HCT116 (cell line): Measurements from ENCODE around the gene TRO. TPM values are rescaled to one million over a fixed set of nuclear protein-coding genes. Genes with fewer than 3 reads are reported as not detected.

Experiments used
- ATAC-seq: fragments of 200-7000 bp; cut with Tn5 transposase; 2 replicates; pipeline ENCODE4 v1.9.1; 2020; ENCODE audit warnings: mild to moderate bottlenecking, moderate library complexity
- BruUV-seq: library from RNA; stranded (reverse); fragments of 400-500 nt; replicated peaks from 2 replicates; lab custom pipeline; 2021; lab: Mats Ljungman, UMichigan
- CTCF ChIA-PET: fragments of 300-600 bp; sonication (Branson Sonifier 250); formaldehyde crosslinking; loops from one replicate; lab custom pipeline; 2021; ENCODE audit warnings: antibody characterized with exemption; lab: Charles Lee
- POLR2A ChIA-PET: fragments of 300-600, 350-600 bp; sonication (Branson Sonifier 250); formaldehyde crosslinking; loops from one replicate; lab custom pipeline; 2021; ENCODE audit warnings: antibody characterized with exemption; lab: Charles Lee
- RAD21 ChIA-PET, 2 experiments: fragments of 300-600 bp; sonication (Branson Sonifier 250); formaldehyde crosslinking; loops; one replicate each; lab custom pipeline; 2023; ENCODE audit warnings: low total read pairs in 2 of 2; ENCODE audit not compliant: uncharacterized antibody in 2 of 2, unreplicated experiment in 2 of 2, low non-redundant PET in 1 of 2; lab: Charles Lee
- DNase-seq: peaks from one replicate; pipeline ENCODE4 v3.0.0-alpha.2; 2010; ENCODE audit warnings: low read depth, low spot score
- H2AFZ ChIP-seq: fragments of 200-600 bp; shearing (Covaris generic), sonication (generic); 2 replicates; pipeline ENCODE4 v1.6.1; 2017; ENCODE audit warnings: low read depth, mixed run types, mixed read lengths, antibody characterized with exemption, low read length; ENCODE audit not compliant: poor library complexity, severe bottlenecking
- H3K27ac ChIP-seq: 2 replicates; pipeline ENCODE4 v1.5.1; 2012; ENCODE audit warnings: low read depth, low read length
- H3K27me3 ChIP-seq: fragments of 200-600 bp; sonication (generic); 2 replicates; pipeline ENCODE4 v1.6.1; 2016; ENCODE audit warnings: mixed run types, low read length, mixed read lengths; ENCODE audit not compliant: insufficient read depth
- H3K36me3 ChIP-seq, 2 experiments: fragments of 200-500 bp in 1 of 2; fragments of 200-600 bp in 1 of 2; sonication (Bioruptor generic) in 1 of 2; sonication (generic) in 1 of 2; 2 replicates each; pipeline versions ENCODE4 v1.5.1 to v1.6.1; 2014 to 2016; ENCODE audit warnings: low read length in 2 of 2, inconsistent platforms in 1 of 2, mixed read lengths in 1 of 2, mixed run types in 1 of 2; ENCODE audit not compliant: insufficient read depth in 2 of 2, control insufficient read depth in 1 of 2
- H3K4me1 ChIP-seq, 2 experiments: fragments of 200-600 bp in 1 of 2; sonication (generic) in 1 of 2; 2 replicates each; pipeline versions ENCODE4 v1.5.1 to v1.6.1; 2012 to 2017; ENCODE audit warnings: low read length in 2 of 2, inconsistent platforms in 1 of 2, mild to moderate bottlenecking in 1 of 2, mixed read lengths in 1 of 2, mixed run types in 1 of 2, moderate library complexity in 1 of 2; ENCODE audit not compliant: insufficient read depth in 2 of 2, control insufficient read depth in 1 of 2
- H3K4me2 ChIP-seq: fragments of 200-600 bp; sonication (generic); 2 replicates; pipeline ENCODE4 v1.6.1; 2017; ENCODE audit warnings: mixed run types, low read length, mixed read lengths
- H3K4me3 ChIP-seq, 2 experiments: fragments of 200-600 bp in 1 of 2; sonication (generic) in 1 of 2; replicated peaks in 1 of 2; 2 replicates each; pipeline ENCODE4 v1.5.1; 2011 to 2016; ENCODE audit warnings: low read length in 2 of 2, control low read depth in 1 of 2, low read depth in 1 of 2, mild to moderate bottlenecking in 1 of 2, mixed read lengths in 1 of 2, mixed run types in 1 of 2
- H3K79me2 ChIP-seq: fragments of 200-600 bp; sonication (generic); 2 replicates; pipeline ENCODE4 v1.6.1; 2017; ENCODE audit warnings: mild to moderate bottlenecking, mixed run types, low read length, moderate library complexity, mixed read lengths; ENCODE audit not compliant: insufficient read depth
- H3K9ac ChIP-seq: fragments of 200-600 bp; sonication (generic); 2 replicates; pipeline ENCODE4 v1.6.1; 2016; ENCODE audit warnings: low read length, mixed read lengths
- H3K9me2 ChIP-seq: fragments of 200-600 bp; sonication (generic), shearing (Covaris generic); 2 replicates; pipeline ENCODE4 v1.6.1; 2017; ENCODE audit warnings: mixed run types, mild to moderate bottlenecking, moderate library complexity; ENCODE audit not compliant: insufficient read depth
- H3K9me3 ChIP-seq, 2 experiments: fragments of 200-500 bp in 1 of 2; fragments of 200-600 bp in 1 of 2; sonication (Bioruptor generic) in 1 of 2; sonication (generic) in 1 of 2; 2 replicates each; pipeline ENCODE4 v1.6.1; 2014 to 2017; ENCODE audit warnings: low read length in 2 of 2, mixed read lengths in 2 of 2, inconsistent platforms in 1 of 2, low read depth in 1 of 2, mild to moderate bottlenecking in 1 of 2, mixed run types in 1 of 2, moderate library complexity in 1 of 2; ENCODE audit not compliant: control insufficient read depth in 1 of 2, insufficient read depth in 1 of 2
- H4K20me1 ChIP-seq: fragments of 200-600 bp; sonication (generic), shearing (Covaris generic); 2 replicates; pipeline ENCODE4 v1.6.1; 2017; ENCODE audit warnings: mixed run types, mild to moderate bottlenecking, moderate library complexity; ENCODE audit not compliant: insufficient read depth
- CBX3 ChIP-seq: IDR thresholded peaks from 2 replicates; pipeline ENCODE4 v1.6.1; 2012; ENCODE audit warnings: low read depth
- CEBPB ChIP-seq: IDR thresholded peaks from 2 replicates; pipeline ENCODE4 v1.6.1; 2012; ENCODE audit warnings: low read depth
- EGR1 ChIP-seq: IDR thresholded peaks from 2 replicates; pipeline ENCODE4 v1.6.1; 2012; ENCODE audit warnings: low read depth
- ELF1 ChIP-seq: IDR thresholded peaks from 2 replicates; pipeline ENCODE4 v1.6.1; 2012; ENCODE audit warnings: low read depth, borderline replicate concordance
- EZH2 ChIP-seq: fragments of 200-600 bp; sonication (generic); IDR thresholded peaks from 2 replicates; pipeline ENCODE4 v1.6.1; 2017; ENCODE audit warnings: antibody characterized with exemption, mixed run types
- FOSL1 ChIP-seq: IDR thresholded peaks from 2 replicates; pipeline ENCODE4 v1.6.1; 2012; ENCODE audit warnings: low read depth
- JUND ChIP-seq: IDR thresholded peaks from 2 replicates; pipeline ENCODE4 v1.6.1; 2012
- POLR2A ChIP-seq: IDR thresholded peaks from 2 replicates; pipeline ENCODE4 v1.7.0; 2011; ENCODE audit warnings: borderline replicate concordance; ENCODE audit not compliant: insufficient read depth, insufficient read length; ENCODE audit errors: extremely low read depth
- RAD21 ChIP-seq: IDR thresholded peaks from 2 replicates; pipeline ENCODE4 v1.6.1; 2012; ENCODE audit warnings: low read depth, mild to moderate bottlenecking
- REST ChIP-seq: IDR thresholded peaks from 2 replicates; pipeline ENCODE4 v1.6.1; 2012; ENCODE audit warnings: low read depth
- SIN3A ChIP-seq: IDR thresholded peaks from 2 replicates; pipeline ENCODE4 v1.6.1; 2012; ENCODE audit warnings: low read depth
- TCF7L2 ChIP-seq: IDR thresholded peaks from 2 replicates; pipeline ENCODE4 v1.7.0; 2011; ENCODE audit warnings: borderline replicate concordance, inconsistent platforms; ENCODE audit not compliant: insufficient read depth, insufficient read length; ENCODE audit errors: extremely low read depth
- ZFX ChIP-seq: fragments of 450-650 bp; IDR thresholded peaks from 2 replicates; pipeline ENCODE4 v1.6.1; 2017
- ZNF274 ChIP-seq: fragments of 200-500 bp; sonication (Bioruptor generic); IDR thresholded peaks from 2 replicates; pipeline ENCODE4 v1.6.1; 2014; ENCODE audit warnings: mild to moderate bottlenecking, low read depth, low read length, inconsistent platforms
- intact Hi-C: fragments of 100-400 bp; cut with micrococcal nuclease; formaldehyde crosslinking; loops from 2 replicates; pipeline ENCODE4 v1.10.0; 2022
- total RNA-seq: library from RNA; stranded (reverse); gene quantifications from one replicate; pipeline ENCODE4 v1.2.1, GENCODE V29; 2021; ENCODE audit not compliant: unreplicated experiment
- TF ChIP-seq, protein P1 (sequence below), 3 experiments: fragments of 200-600 bp in 1 of 3; sonication (generic) in 1 of 3; IDR thresholded peaks in 2 of 3; conservative IDR thresholded peaks in 1 of 3; 2 replicates each; pipeline ENCODE4 v1.5.1; 2012 to 2017; ENCODE audit warnings: low read depth in 2 of 3, low read length in 2 of 3, antibody characterized with exemption in 1 of 3, borderline replicate concordance in 1 of 3, control low read depth in 1 of 3, mild to moderate bottlenecking in 1 of 3, mixed read lengths in 1 of 3, mixed run types in 1 of 3, moderate library complexity in 1 of 3; ENCODE audit not compliant: insufficient read depth in 1 of 3
- TF ChIP-seq, protein P2 (sequence below): IDR thresholded peaks from 2 replicates; pipeline ENCODE4 v1.6.1; 2012

Gene TRO
- total RNA-seq, 1 experiment from 2014 or later: 0.25 TPM

DNA sequence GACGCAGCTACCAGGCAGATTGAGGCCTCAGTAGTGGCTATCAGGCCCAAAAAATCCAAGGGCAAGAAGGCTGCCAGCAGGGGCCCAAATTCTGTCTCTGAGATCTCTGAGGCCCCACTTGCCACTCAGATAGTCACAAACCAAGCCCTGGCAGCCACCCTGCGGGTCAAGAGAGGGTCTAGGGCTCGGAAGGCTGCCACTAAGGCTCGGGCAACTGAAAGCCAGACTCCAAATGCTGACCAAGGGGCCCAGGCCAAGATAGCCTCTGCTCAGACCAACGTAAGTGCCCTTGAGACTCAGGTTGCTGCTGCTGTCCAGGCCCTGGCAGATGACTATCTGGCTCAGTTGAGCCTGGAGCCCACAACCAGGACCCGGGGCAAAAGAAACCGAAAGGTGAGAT lies 2.8 kb downstream of the TRO start (continued):
- no peak for TF ChIP-seq ZNF274
- no peak for TF ChIP-seq CBX3
- TF ChIP-seq CEBPB: no peak
- TF ChIP-seq TCF7L2: no peak
- TF ChIP-seq POLR2A: no peak

- intact Hi-C loops: no loop called here
- Histone ChIP-seq H3K27me3 (no peaks in the 10 kb centered on the region), H4K20me1 (no peaks in the 10 kb centered on the region), H3K9ac (no peak overlapping the region), H3K4me1 (no peaks in the 10 kb centered on the region), H3K9me3 (no peaks in the 10 kb centered on the region), H3K4me3 (no peak overlapping the region), H3K27ac (no peak overlapping the region), H3K79me2 (no peaks in the 10 kb centered on the region), H3K9me2 (no peaks in the 10 kb centered on the region), H3K36me3 (no peaks in the 10 kb centered on the region), H2AFZ (no peak overlapping the region), H3K4me2 (no peak overlapping the region)
- no TSS peak for BruUV-seq
- ATAC-seq (no peak), DNase-seq (no peak)
- CTCF ChIA-PET: no interaction called here
- POLR2A ChIA-PET: no interaction called here
- no peak for TF ChIP-seq RAD21
- TF ChIP-seq CEBPB: no peak
- TF ChIP-seq POLR2A: no peak
- TF ChIP-seq ZFX: no peak
- TF ChIP-seq FOSL1: no peak
- TF ChIP-seq EGR1: no peak
- no peak for TF ChIP-seq ELF1
- no peak for TF ChIP-seq SIN3A
- no peak for TF ChIP-seq CBX3
- TF ChIP-seq, protein P1, sequence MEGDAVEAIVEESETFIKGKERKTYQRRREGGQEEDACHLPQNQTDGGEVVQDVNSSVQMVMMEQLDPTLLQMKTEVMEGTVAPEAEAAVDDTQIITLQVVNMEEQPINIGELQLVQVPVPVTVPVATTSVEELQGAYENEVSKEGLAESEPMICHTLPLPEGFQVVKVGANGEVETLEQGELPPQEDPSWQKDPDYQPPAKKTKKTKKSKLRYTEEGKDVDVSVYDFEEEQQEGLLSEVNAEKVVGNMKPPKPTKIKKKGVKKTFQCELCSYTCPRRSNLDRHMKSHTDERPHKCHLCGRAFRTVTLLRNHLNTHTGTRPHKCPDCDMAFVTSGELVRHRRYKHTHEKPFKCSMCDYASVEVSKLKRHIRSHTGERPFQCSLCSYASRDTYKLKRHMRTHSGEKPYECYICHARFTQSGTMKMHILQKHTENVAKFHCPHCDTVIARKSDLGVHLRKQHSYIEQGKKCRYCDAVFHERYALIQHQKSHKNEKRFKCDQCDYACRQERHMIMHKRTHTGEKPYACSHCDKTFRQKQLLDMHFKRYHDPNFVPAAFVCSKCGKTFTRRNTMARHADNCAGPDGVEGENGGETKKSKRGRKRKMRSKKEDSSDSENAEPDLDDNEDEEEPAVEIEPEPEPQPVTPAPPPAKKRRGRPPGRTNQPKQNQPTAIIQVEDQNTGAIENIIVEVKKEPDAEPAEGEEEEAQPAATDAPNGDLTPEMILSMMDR (IDR thresholded peaks at IDR 0.05 in 2 of 3, conservative IDR thresholded peaks at IDR 0.05 in 1 of 3; ENCODE audit: borderline replicate concordance in 1 of 3, insufficient read depth in 1 of 3, low read depth in 2 of 3, low read length in 2 of 3): no peak
- TF ChIP-seq JUND: no peak
- no peak for TF ChIP-seq REST
- TF ChIP-seq EZH2: no peak
- no peak for TF ChIP-seq ZNF274
- TF ChIP-seq, protein P2, sequence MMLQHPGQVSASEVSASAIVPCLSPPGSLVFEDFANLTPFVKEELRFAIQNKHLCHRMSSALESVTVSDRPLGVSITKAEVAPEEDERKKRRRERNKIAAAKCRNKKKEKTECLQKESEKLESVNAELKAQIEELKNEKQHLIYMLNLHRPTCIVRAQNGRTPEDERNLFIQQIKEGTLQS: no peak
- RAD21 ChIA-PET: no interaction called here
Measured at GRCh38 chrX:54926978-54927377, 6.4 kb downstream of the TRO start.
